Pancreas (tissue), 10 donors: ENCODE data around the gene TNRC6B. TPM values are rescaled to one million over a fixed set of nuclear protein-coding genes. Genes with fewer than 3 reads are reported as not detected.
"Not testable (repeated sequence)": the region's sequence is repeated elsewhere in the genome, so short reads cannot be mapped to it uniquely, and the experiment has no call there.

ENCODE experiments used
- ATAC-seq, 4 donors: fragments of 200-7000 bp; cut with Tn5 transposase; one replicate each; pipeline versions ENCODE4 v1.8.0 to v1.9.1; 2020; ENCODE audit warnings: mild to moderate bottlenecking in 4 of 4, moderate library complexity in 4 of 4
- DNase-seq, 6 donors: peaks; one replicate each; pipeline ENCODE4 v3.0.0-alpha.2; 2020
- FAIRE-seq: peaks from 2 replicates; lab custom pipeline; 2012; peaks lifted over from hg19 to GRCh38; lab: Jason Lieb, UNC
- H3K27ac ChIP-seq, 4 donors: fragments of 200-600 bp; sonication (generic); 1 replicate in 3 of 4; 2 replicates in 1 of 4; pipeline versions ENCODE4 v1.5.0 to v1.8.0; 2020
- H3K27me3 ChIP-seq, 4 donors: fragments of 200-600 bp; one replicate each; pipeline ENCODE4 v1.8.0; 2021
- H3K36me3 ChIP-seq, 3 donors: fragments of 200-600 bp; sonication (generic) in 1 of 3; one replicate each; pipeline versions ENCODE4 v1.5.0 to v1.8.0; 2020 to 2021
- H3K4me1 ChIP-seq, 3 donors: fragments of 200-600 bp; one replicate each; pipeline ENCODE4 v1.8.0; 2021
- H3K4me3 ChIP-seq, 4 donors: fragments of 200-600 bp; sonication (generic) in 2 of 4; one replicate each; pipeline versions ENCODE4 v1.5.0 to v1.8.0; 2020 to 2021
- H3K9me3 ChIP-seq, 4 donors: fragments of 200-600 bp; one replicate each; pipeline ENCODE4 v1.8.0; 2021
- WGBS, 2 donors: extraction: QIAGEN DNeasy Blood & Tissue Kit; methylation state at CpG; one replicate each; pipeline ENCODE4 v1.1.7; 2013; 5-methylcytosine and 5-hydroxymethylcytosine counted together
- intact Hi-C, 3 donors: fragments of 100-400 bp; cut with DNase I; formaldehyde crosslinking; loops; one replicate each; pipeline versions ENCODE4 v1.11.1 to v1.14.2; 2022
- polyA plus RNA-seq, 2 donors: library from polyadenylated mRNA; stranded (reverse); fragments of 200-250 nt; gene quantifications; one replicate each; pipeline ENCODE4 v1.2.3, GENCODE V29; 2013
- total RNA-seq, 6 donors: library from RNA; stranded (reverse); fragmentation: NEBNext Ultra II Directional in 4 of 6; extraction: Animal tissue kit (Norgen Biotek cat#: 25700) in 4 of 6; gene quantifications; one replicate each; pipeline versions ENCODE4 v1.2.1 to v1.2.4, GENCODE V29; 2021 to 2023
- TF ChIP-seq, protein P1 (sequence below), 4 donors: fragments of 200-600 bp; sonication (generic) in 3 of 4; IDR thresholded peaks; one replicate each; pipeline versions ENCODE4 v1.5.0 to v1.8.0; 2021; ENCODE audit warnings: antibody characterized with exemption in 4 of 4
- donor health status: healthy with polysubstance abuse.
- donor health status: DM: no; HTN: no; CAD: no; lungs with moderate emphysema.
- donor health status: DM: no; HTN: no; CAD: no.
- donor health status: control.
- donor health status: control.
- donor health status: Bipolar disorder and iron deficiency.
- donor health status: DM: yes; HTN: yes; CAD: no.
- donor health status: DM: no; HTN: no; CAD: no.
- donor health status: DM: no; HTN: no; CAD: no.
- donor health status: DM: yes; HTN: yes; CAD: no.

Gene TNRC6B
- total and polyA plus RNA-seq, 8 donors = 2.2 to 31.3 (median 21.0) TPM

DNA sequence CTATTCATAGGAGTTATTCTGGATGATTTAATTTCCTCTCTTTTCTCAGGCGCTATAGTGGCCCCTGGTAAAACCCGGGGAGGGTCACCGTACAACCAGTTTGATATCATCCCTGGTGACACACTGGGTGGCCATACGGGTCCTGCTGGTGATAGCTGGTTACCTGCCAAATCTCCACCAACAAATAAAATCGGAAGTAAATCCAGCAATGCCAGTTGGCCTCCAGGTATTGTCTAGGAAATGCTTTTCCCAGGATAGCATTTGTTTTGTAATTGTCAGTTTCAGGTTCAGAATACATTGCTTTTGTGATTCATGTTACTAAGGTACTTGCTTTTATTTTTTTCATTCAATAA, 133.0 kb downstream of the TNRC6B start:
- H3K27ac ChIP-seq = no peak overlapping the region
- peaks cover 0 to 66% (median 17%) of the 10 kb centered on the region in 3 donors for H3K36me3 ChIP-seq
- no peaks in the 10 kb centered on the region for H3K27me3 ChIP-seq
- no peaks in the 10 kb centered on the region for H3K4me1 ChIP-seq
- ATAC-seq (no peak), DNase-seq (no peak), FAIRE-seq (no peak)
- no peaks in the 10 kb centered on the region for H3K9me3 ChIP-seq
- H3K4me3 ChIP-seq = no peak overlapping the region
- WGBS, 2 donors = 70 to 81% methylated on average over 5 of the region's 5 CpGs
- intact Hi-C loops = no loop called here
- TF ChIP-seq, protein P1, sequence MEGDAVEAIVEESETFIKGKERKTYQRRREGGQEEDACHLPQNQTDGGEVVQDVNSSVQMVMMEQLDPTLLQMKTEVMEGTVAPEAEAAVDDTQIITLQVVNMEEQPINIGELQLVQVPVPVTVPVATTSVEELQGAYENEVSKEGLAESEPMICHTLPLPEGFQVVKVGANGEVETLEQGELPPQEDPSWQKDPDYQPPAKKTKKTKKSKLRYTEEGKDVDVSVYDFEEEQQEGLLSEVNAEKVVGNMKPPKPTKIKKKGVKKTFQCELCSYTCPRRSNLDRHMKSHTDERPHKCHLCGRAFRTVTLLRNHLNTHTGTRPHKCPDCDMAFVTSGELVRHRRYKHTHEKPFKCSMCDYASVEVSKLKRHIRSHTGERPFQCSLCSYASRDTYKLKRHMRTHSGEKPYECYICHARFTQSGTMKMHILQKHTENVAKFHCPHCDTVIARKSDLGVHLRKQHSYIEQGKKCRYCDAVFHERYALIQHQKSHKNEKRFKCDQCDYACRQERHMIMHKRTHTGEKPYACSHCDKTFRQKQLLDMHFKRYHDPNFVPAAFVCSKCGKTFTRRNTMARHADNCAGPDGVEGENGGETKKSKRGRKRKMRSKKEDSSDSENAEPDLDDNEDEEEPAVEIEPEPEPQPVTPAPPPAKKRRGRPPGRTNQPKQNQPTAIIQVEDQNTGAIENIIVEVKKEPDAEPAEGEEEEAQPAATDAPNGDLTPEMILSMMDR (IDR thresholded peaks at IDR 0.05) = no peak

DNA sequence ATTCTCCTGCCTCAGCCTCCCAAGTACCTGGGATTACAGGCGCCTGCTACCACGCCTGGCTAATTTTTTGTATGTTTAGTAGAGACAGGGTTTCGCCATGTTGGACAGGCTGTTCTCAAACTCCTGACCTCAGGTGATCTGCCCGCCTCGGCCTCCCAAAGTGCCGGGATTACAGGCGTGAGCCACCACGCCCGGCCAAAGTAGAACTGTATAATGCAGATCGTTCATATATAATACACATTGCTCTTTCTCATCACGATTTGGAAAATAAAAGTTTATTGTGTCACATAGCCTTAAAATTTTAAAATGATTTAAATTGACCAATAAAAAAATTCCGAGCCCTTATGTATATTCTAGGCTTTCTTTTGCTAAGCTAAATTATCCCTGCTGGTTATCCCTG, 133.9 kb downstream of the TNRC6B start:
- FAIRE-seq, H3K4me1 ChIP-seq, ATAC-seq, DNase-seq, H3K27ac ChIP-seq, intact Hi-C loops, H3K9me3 ChIP-seq, H3K4me3 ChIP-seq, H3K27me3 ChIP-seq: not testable (repeated sequence)
- H3K36me3 ChIP-seq = peaks cover 0 to 73% (median 26%) of the 10 kb centered on the region in 3 donors
- 95% methylated on average over 12 of the region's 12 CpGs for WGBS, 2 donors

DNA sequence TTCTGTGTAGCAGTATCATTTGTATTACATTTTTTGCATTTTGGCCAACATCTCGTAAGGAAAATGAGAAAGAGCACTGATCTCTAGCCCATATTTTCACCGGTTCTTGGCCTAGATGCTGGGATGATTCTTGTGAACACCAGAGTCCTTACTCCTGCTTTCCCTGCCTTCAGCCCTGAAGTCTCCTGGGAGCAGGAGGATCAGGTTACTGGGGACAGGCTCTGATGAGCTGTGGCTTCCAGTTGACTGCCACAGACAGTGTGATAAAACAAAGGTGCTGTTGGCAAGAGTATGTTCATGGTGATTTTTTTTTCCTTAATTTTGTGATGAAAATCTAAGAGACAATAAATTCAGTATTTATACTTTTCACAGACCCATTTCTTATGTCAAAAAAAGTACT, 134.3 kb downstream of the TNRC6B start:
- Histone ChIP-seq H3K4me1 (no peaks in the 10 kb centered on the region), H3K36me3 (peaks cover 0 to 74% (median 30%) of the 10 kb centered on the region in 3 donors), H3K27ac (no peak overlapping the region), H3K27me3 (no peaks in the 10 kb centered on the region), H3K4me3 (no peak overlapping the region), H3K9me3 (no peaks in the 10 kb centered on the region)
- FAIRE-seq (no peak), DNase-seq (no peak), ATAC-seq (no peak)
- intact Hi-C loops = no loop called here
- 94 to 96% methylated on average over 2 of the region's 2 CpGs for WGBS, 2 donors
- TF ChIP-seq, protein P1 (IDR thresholded peaks at IDR 0.05) = no peak

DNA sequence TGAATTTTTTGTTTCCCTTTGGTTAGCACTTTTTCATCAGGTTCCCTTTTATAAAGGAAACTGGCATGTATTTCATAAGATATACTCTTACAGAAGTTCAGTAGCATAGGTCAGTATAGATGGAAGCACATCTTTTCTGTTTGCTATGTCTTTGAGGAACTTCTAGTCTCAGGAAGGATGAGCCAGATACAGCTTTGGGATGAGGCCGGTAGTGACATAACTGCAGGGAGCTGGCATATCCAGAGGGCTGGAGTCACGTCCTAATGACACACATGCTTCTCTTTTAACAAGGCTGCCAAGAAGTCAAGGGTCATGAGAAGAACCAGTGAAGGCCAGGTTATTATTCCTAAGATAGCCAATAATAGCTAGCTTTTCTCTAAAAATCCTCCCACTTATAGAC, 135.3 kb downstream of the TNRC6B start:
- WGBS, 2 donors = 66 to 78% methylated on average over 2 of the region's 2 CpGs
- DNase-seq = no peak
- Histone ChIP-seq H3K27ac (no peak overlapping the region), H3K9me3 (no peaks in the 10 kb centered on the region), H3K27me3 (no peaks in the 10 kb centered on the region), H3K4me1 (no peaks in the 10 kb centered on the region), H3K4me3 (no peak overlapping the region), H3K36me3 (peaks cover 0 to 74% (median 30%) of the 10 kb centered on the region in 3 donors)
- ATAC-seq = no peak
- FAIRE-seq = no peak
- intact Hi-C loops = no loop called here
- TF ChIP-seq, protein P1 (IDR thresholded peaks at IDR 0.05) = no peak

DNA sequence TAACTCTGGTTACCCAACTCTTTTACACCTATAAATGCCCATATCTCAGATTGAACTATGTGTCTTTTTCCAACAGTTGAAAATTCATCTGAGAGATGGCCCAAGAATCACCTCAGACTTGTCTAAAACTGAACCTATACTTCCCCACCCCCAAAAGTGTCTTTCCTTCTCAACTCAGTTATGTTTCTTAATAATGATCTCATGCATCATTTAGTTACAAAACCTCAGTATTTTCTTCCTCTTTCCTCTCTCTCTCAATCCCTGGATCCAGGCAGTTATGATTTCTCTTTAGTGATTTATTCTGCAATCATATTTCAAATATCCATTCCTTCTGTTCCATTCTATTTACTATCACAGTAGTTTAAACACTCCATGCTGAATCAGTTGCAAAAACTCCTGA, 136.3 kb downstream of the TNRC6B start:
- intact Hi-C loops = no loop called here

More for the DNA sequence above, 136.3 kb downstream of the TNRC6B start:
- Histone ChIP-seq H3K27me3 (no peaks in the 10 kb centered on the region), H3K27ac (no peak overlapping the region), H3K9me3 (no peaks in the 10 kb centered on the region), H3K4me1 (no peaks in the 10 kb centered on the region), H3K36me3 (peaks cover 0 to 67% (median 30%) of the 10 kb centered on the region in 3 donors), H3K4me3 (no peak overlapping the region)
- TF ChIP-seq, protein P1 (IDR thresholded peaks at IDR 0.05) = no peak
- no peak for FAIRE-seq
- ATAC-seq = no peak
- DNase-seq = no peak
